Ovary (tissue), 9 donors: Measurements from ENCODE around the gene APPL2. TPM values are rescaled to one million over a fixed set of nuclear protein-coding genes. Genes with fewer than 3 reads are reported as not detected.
A peak's percentile ranks its signal among the peaks of the same experiment; 100 is the strongest.

Experiments
- DNase-seq, 5 donors: peaks; one replicate each; pipeline ENCODE4 v3.0.0-alpha.2; 2019 to 2020
- H3K27ac ChIP-seq, 2 donors: fragments of 200-600 bp; one replicate each; pipeline versions ENCODE4 v1.5.1 to v1.8.0; 2019 to 2022
- H3K27me3 ChIP-seq: fragments of 200-600 bp; one replicate; pipeline ENCODE4 v1.8.0; 2022
- H3K36me3 ChIP-seq: fragments of 200-600 bp; sonication (generic); one replicate; pipeline ENCODE4 v1.5.1; 2019
- H3K4me1 ChIP-seq: one replicate; pipeline ENCODE4 v1.8.1; 2013; ENCODE audit warnings: mild to moderate bottlenecking, moderate library complexity; ENCODE audit not compliant: insufficient read depth
- H3K4me3 ChIP-seq: fragments of 200-600 bp; sonication (generic); one replicate; pipeline ENCODE4 v1.5.1; 2017
- H3K9me3 ChIP-seq, 2 donors: fragments of 200-600 bp in 1 of 2; sonication (generic) in 1 of 2; one replicate each; pipeline versions ENCODE4 v1.5.1 to v1.8.1; 2013 to 2019; ENCODE audit warnings: mild to moderate bottlenecking in 1 of 2, moderate library complexity in 1 of 2
- CTCF ChIP-seq, 3 donors: fragments of 450-650 bp in 2 of 3; fragments of 200-600 bp in 1 of 3; IDR thresholded peaks; one replicate each; pipeline versions ENCODE4 v1.5.1 to v1.8.0; 2016 to 2022; ENCODE audit warnings: antibody characterized with exemption in 3 of 3, mild to moderate bottlenecking in 1 of 3
- EP300 ChIP-seq: sonication (generic); formaldehyde crosslinking; IDR thresholded peaks from one replicate; pipeline ENCODE4 v1.6.1; 2017; ENCODE audit warnings: antibody characterized with exemption
- POLR2A ChIP-seq: fragments of 450-650 bp; IDR thresholded peaks from one replicate; pipeline ENCODE4 v1.6.1; 2017; ENCODE audit warnings: antibody characterized with exemption, mild to moderate bottlenecking, moderate library complexity
- WGBS, 3 donors: extraction: QIAGEN DNeasy Blood & Tissue Kit in 1 of 3; methylation state at CpG; one replicate each; pipeline versions ENCODE4 v1.1.5 to v1.1.7; 2013 to 2017; 5-methylcytosine and 5-hydroxymethylcytosine counted together
- intact Hi-C, 4 donors: fragments of 100-400 bp; cut with DNase I; formaldehyde crosslinking; loops; one replicate each; pipeline versions ENCODE4 v1.11.0 to v1.15.1; 2022 to 2023
- polyA plus RNA-seq, 2 donors: library from polyadenylated mRNA; stranded (reverse); fragments of 200-250 nt in 1 of 2; fragments of 350-450 nt in 1 of 2; fragmentation: Illumina TruSeq in 1 of 2; extraction: RNeasy Lipid Tissue Mini Kit (QIAGEN cat#74804) in 1 of 2; gene quantifications; one replicate each; pipeline ENCODE4 v1.2.3, GENCODE V29; 2013 to 2014
- total RNA-seq, 7 donors: library from RNA; depleted of rRNA in 2 of 7; stranded (reverse); fragments of >200 nt in 2 of 7; fragmentation: NEBNext Ultra II Directional in 3 of 7; extraction: Animal tissue kit (Norgen Biotek cat#: 25700) in 3 of 7; gene quantifications; one replicate each; pipeline versions ENCODE4 v1.1.0 to v1.2.4, GENCODE V29; 2016 to 2023
- donor health status: DM: no; HTN: no; CAD: no; lungs with moderate emphysema.
- donor health status: DM: no; HTN: no; CAD: no.
- donor health status: Bipolar disorder and iron deficiency.
- donor health status: DM: yes; HTN: yes; CAD: no.
- donor health status: DM: no; HTN: no; CAD: no.
- donor health status: DM: yes; HTN: yes; CAD: no.

Gene APPL2
- total and polyA plus RNA-seq, 9 donors: 27.4 to 66.2 (median 36.2) TPM

DNA sequence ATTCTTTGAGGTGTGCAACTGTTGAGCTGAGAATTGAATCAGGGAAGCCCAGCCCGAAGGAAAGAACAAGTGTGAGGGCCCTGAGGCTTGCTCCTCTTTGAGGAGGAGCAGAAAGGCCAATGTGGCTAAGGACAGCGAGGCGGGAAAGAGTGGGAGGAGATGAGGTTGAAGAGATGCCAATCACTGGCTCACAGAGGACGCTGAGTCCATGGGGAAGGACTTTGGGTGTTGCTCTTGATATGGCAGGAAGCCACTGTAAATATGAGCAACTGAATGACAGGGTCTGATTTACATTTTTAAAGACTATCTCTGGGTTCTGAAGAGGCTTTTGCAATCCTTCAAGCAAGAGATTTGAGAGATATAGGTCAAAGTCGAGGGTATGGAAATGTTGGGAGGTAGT, 3.3 kb upstream of the APPL2 start:
- WGBS, 3 donors: 61 to 79% (median 67%) methylated on average over 5 of the region's 5 CpGs
- H3K9me3 ChIP-seq: no peaks in the 10 kb centered on the region
- no peaks in the 10 kb centered on the region for H3K27me3 ChIP-seq
- H3K27ac ChIP-seq: no peak overlapping the region
- H3K4me3 ChIP-seq: no peak overlapping the region
- peaks cover 5% of the 10 kb centered on the region for H3K4me1 ChIP-seq
- TF ChIP-seq CTCF (IDR thresholded peaks at IDR 0.05): no peak
- no peak for TF ChIP-seq EP300
- no peak for TF ChIP-seq POLR2A
- no peaks in the 10 kb centered on the region for H3K36me3 ChIP-seq
- DNase-seq: no peak
- intact Hi-C loops: no loop called here

- TF ChIP-seq CTCF (IDR thresholded peaks at IDR 0.05) (no peak), POLR2A (no peak), EP300 (no peak)
Observed at GRCh38 chr12:105237666-105238065, 1.7 kb upstream of the APPL2 start.

GRCh38 chr12:105235281-105235731, 668 bp downstream of the APPL2 start:
- H3K4me3 ChIP-seq: peak overlapping the region; percentile 78
- no peaks in the 10 kb centered on the region for H3K36me3 ChIP-seq
- H3K27ac ChIP-seq: peak overlapping the region; percentile 58 to 85
- peaks cover 13% of the 10 kb centered on the region for H3K4me1 ChIP-seq
- no peak for DNase-seq
- intact Hi-C loops: no loop called here
- H3K9me3 ChIP-seq: no peaks in the 10 kb centered on the region
- TF ChIP-seq EP300 (no peak), POLR2A (no peak), CTCF (IDR thresholded peaks at IDR 0.05) (no peak)
- 0 to 1% (median 0%) methylated on average over 9 of the region's 9 CpGs for WGBS, 3 donors
- no peaks in the 10 kb centered on the region for H3K27me3 ChIP-seq

More at GRCh38 chr12:105237666-105238065, 1.7 kb upstream of the APPL2 start:
- Histone ChIP-seq H3K4me3 (no peak overlapping the region), H3K27me3 (no peaks in the 10 kb centered on the region), H3K36me3 (no peaks in the 10 kb centered on the region), H3K9me3 (no peaks in the 10 kb centered on the region), H3K4me1 (peaks cover 8% of the 10 kb centered on the region), H3K27ac (no peak overlapping the region)
- DNase-seq: no peak
- intact Hi-C loops: no loop called here
- WGBS, 3 donors: 80 to 84% (median 82%) methylated on average over 2 of the region's 2 CpGs

DNA sequence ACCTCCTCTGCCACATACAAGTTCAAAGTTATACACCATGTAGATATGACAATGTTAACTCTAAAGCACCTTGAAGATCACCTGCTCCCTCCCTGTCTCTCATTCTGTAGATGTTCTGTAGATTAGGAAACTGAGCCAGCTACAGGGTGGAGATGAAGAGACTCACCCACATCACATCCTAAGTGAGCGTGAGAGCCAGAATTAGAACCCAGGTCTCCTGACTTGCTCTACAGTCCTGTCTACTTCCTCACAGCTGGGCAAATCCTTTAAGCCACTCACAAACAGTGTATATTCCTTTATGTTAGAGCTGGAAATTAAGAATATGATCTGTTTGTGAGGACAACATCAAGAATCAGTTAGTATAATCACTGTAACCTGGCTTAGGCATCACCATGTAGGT, 1.8 kb downstream of the APPL2 start:
- DNase-seq: no peak
- intact Hi-C loops: no loop called here
- 84 to 100% (median 92%) methylated on average over 1 of the region's 1 CpG for WGBS, 3 donors
- H3K9me3 ChIP-seq: no peaks in the 10 kb centered on the region
- H3K4me3 ChIP-seq: peak overlapping the region; percentile 78
- H3K27me3 ChIP-seq: no peaks in the 10 kb centered on the region
- TF ChIP-seq CTCF (IDR thresholded peaks at IDR 0.05) (no peak), POLR2A (no peak), EP300 (no peak)
- no peaks in the 10 kb centered on the region for H3K36me3 ChIP-seq
- H3K27ac ChIP-seq: no peak overlapping the region
- H3K4me1 ChIP-seq: peaks cover 14% of the 10 kb centered on the region
